Neural progenitor cell (in vitro differentiated cells): Measurements from ENCODE around the gene LDB2. TPM values are rescaled to one million over a fixed set of nuclear protein-coding genes. Genes with fewer than 3 reads are reported as not detected.
"Not testable (repeated sequence)": the region's sequence is repeated elsewhere in the genome, so short reads cannot be mapped to it uniquely, and the experiment has no call there.

Source experiments
- DNase-seq: peaks from one replicate; pipeline ENCODE4 v3.0.0-alpha.2; 2016; ENCODE audit warnings: low spot score
- H2AFZ ChIP-seq: fragments of 200-600 bp; sonication (generic); replicated peaks from 2 replicates; pipeline ENCODE4 v1.6.1; 2016; ENCODE audit warnings: antibody characterized with exemption
- H3F3A ChIP-seq: fragments of 200-600 bp; sonication (generic); 2 replicates; pipeline ENCODE4 v1.6.1; 2016; ENCODE audit warnings: antibody characterized with exemption, low read depth
- H3K27ac ChIP-seq: fragments of 200-600 bp; sonication (generic); 2 replicates; pipeline ENCODE4 v1.5.1; 2016; ENCODE audit warnings: mild to moderate bottlenecking
- H3K27me3 ChIP-seq: fragments of 200-600 bp; sonication (generic); 2 replicates; pipeline ENCODE4 v1.6.1; 2016; ENCODE audit warnings: mild to moderate bottlenecking, moderate library complexity
- H3K36me3 ChIP-seq: fragments of 200-600 bp; sonication (generic); 2 replicates; pipeline ENCODE4 v1.5.1; 2016
- H3K4me1 ChIP-seq: fragments of 200-600 bp; sonication (generic); 2 replicates; pipeline ENCODE4 v1.6.1; 2016; ENCODE audit warnings: mixed run types
- H3K4me2 ChIP-seq: fragments of 200-600 bp; sonication (generic); 2 replicates; pipeline ENCODE4 v1.6.1; 2016
- H3K4me3 ChIP-seq: fragments of 200-600 bp; sonication (generic); 2 replicates; pipeline ENCODE4 v1.5.1; 2016
- H3K79me2 ChIP-seq: fragments of 200-600 bp; sonication (generic); 2 replicates; pipeline ENCODE4 v1.6.1; 2016; ENCODE audit warnings: low read depth
- H3K9ac ChIP-seq: fragments of 200-600 bp; sonication (generic); 2 replicates; pipeline ENCODE4 v1.6.1; 2016
- H3K9me3 ChIP-seq: fragments of 200-600 bp; sonication (generic); 2 replicates; pipeline ENCODE4 v1.5.1; 2016; ENCODE audit warnings: low read depth
- H4K20me1 ChIP-seq: fragments of 200-600 bp; sonication (generic); 2 replicates; pipeline ENCODE4 v1.6.1; 2016; ENCODE audit warnings: low read depth
- H3K27ac Mint-ChIP-seq: 3 replicates; pipeline ENCODE4 v1.8.0; 2021; ENCODE audit warnings: mixed read lengths
- H3K27me3 Mint-ChIP-seq: 2 replicates; pipeline ENCODE4 v1.8.0; 2022; ENCODE audit warnings: low read depth, mild to moderate bottlenecking, inconsistent platforms, moderate library complexity, mixed read lengths; ENCODE audit not compliant: insufficient read depth
- H3K36me3 Mint-ChIP-seq: 3 replicates; pipeline ENCODE4 v1.8.0; 2021; ENCODE audit warnings: mixed read lengths
- H3K4me1 Mint-ChIP-seq: 3 replicates; pipeline ENCODE4 v1.8.0; 2021; ENCODE audit warnings: mixed read lengths
- H3K4me3 Mint-ChIP-seq: 3 replicates; pipeline ENCODE4 v1.8.0; 2021; ENCODE audit warnings: mild to moderate bottlenecking, moderate library complexity, mixed read lengths
- H3K9me3 Mint-ChIP-seq: 3 replicates; pipeline ENCODE4 v1.8.0; 2020; ENCODE audit warnings: mixed read lengths
- EZH2 ChIP-seq: fragments of 200-600 bp; sonication (generic); IDR thresholded peaks from 2 replicates; pipeline ENCODE4 v1.6.1; 2017; ENCODE audit warnings: antibody characterized with exemption, mild to moderate bottlenecking, moderate library complexity
- EZH2phosphoT487 ChIP-seq: fragments of 200-600 bp; sonication (generic); IDR thresholded peaks from 2 replicates; pipeline ENCODE4 v1.6.1; 2017; ENCODE audit warnings: antibody characterized with exemption
- total RNA-seq: library from RNA; depleted of rRNA; stranded (reverse); fragments of >200 nt; gene quantifications from 2 replicates; pipeline ENCODE4 v1.2.3, GENCODE V29; 2015; ENCODE audit warnings: low replicate concordance
- TF ChIP-seq, protein P1 (sequence below): fragments of 200-600 bp; sonication (generic); IDR thresholded peaks from 2 replicates; pipeline ENCODE4 v1.5.1; 2017; ENCODE audit warnings: antibody characterized with exemption, mild to moderate bottlenecking

Gene LDB2
- total RNA-seq, 1 donor from 2014 or later, result 24.3 TPM

DNA sequence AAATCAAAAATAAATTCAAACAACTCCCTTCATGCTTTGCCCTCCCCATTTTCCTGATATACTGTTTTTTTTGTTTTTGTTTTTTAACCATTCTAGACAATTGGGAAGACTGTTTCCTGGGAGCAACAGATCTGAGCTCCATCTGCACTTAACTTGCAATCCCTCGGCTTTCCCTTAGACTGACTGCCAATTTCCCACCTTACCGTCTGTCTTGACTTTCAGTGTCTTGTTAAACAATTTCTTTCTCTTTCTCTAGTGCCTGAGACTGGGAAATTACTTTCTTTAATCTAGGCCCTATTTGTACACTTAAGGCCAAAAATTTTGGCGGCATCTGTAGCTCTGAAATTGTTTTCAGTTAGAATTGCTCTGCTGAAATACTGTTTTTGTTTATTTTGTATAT lies 326.3 kb downstream of the LDB2 start:
- H3K9me3 Mint-ChIP-seq, result no peaks in the 10 kb centered on the region
- H3K4me1 Mint-ChIP-seq, result peaks cover 3% of the 10 kb centered on the region
- no peak overlapping the region for H3K4me3 ChIP-seq

DNA sequence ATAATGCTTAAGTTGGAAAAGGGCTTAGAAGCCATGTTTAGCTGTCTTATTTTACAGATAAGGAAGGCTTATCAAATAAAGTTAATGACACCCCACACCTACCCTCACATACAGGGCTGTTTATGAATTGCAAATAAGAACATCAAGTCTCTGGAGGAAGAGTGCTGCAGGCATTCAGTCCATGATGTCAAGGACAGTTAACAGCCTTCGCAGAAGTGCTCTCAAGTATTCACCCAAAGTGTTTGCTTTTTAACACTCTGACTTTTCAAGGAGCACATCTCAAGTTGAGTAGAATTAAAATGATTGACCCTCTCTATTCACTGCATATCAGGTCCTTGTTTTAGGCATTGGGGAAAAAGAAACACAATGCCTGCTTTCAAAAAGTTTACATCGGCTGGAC lies 328.7 kb downstream of the LDB2 start:
- Mint-ChIP-seq H3K4me1 (peaks cover 3% of the 10 kb centered on the region), H3K27ac (no peak overlapping the region), H3K27me3 (peaks cover 2% of the 10 kb centered on the region), H3K36me3 (no peaks in the 10 kb centered on the region), H3K9me3 (no peaks in the 10 kb centered on the region), H3K4me3 (no peak overlapping the region)
- no peak for DNase-seq
- no peak overlapping the region for H3K27ac ChIP-seq
- H3K4me3 ChIP-seq, result no peak overlapping the region
- no peaks in the 10 kb centered on the region for H3K27me3 ChIP-seq
- no peak overlapping the region for H3K4me2 ChIP-seq
- TF ChIP-seq EZH2phosphoT487 (no peak), EZH2 (no peak)
- TF ChIP-seq, protein P1, sequence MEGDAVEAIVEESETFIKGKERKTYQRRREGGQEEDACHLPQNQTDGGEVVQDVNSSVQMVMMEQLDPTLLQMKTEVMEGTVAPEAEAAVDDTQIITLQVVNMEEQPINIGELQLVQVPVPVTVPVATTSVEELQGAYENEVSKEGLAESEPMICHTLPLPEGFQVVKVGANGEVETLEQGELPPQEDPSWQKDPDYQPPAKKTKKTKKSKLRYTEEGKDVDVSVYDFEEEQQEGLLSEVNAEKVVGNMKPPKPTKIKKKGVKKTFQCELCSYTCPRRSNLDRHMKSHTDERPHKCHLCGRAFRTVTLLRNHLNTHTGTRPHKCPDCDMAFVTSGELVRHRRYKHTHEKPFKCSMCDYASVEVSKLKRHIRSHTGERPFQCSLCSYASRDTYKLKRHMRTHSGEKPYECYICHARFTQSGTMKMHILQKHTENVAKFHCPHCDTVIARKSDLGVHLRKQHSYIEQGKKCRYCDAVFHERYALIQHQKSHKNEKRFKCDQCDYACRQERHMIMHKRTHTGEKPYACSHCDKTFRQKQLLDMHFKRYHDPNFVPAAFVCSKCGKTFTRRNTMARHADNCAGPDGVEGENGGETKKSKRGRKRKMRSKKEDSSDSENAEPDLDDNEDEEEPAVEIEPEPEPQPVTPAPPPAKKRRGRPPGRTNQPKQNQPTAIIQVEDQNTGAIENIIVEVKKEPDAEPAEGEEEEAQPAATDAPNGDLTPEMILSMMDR, result no peak
- no peaks in the 10 kb centered on the region for H3F3A ChIP-seq
- peaks cover 3% of the 10 kb centered on the region for H3K36me3 ChIP-seq
- no peaks in the 10 kb centered on the region for H3K9me3 ChIP-seq
- no peaks in the 10 kb centered on the region for H3K79me2 ChIP-seq
- H3K9ac ChIP-seq, result no peak overlapping the region
- no peak overlapping the region for H2AFZ ChIP-seq
- H4K20me1 ChIP-seq, result no peaks in the 10 kb centered on the region
- H3K4me1 ChIP-seq, result no peaks in the 10 kb centered on the region

More for the DNA sequence above, 326.3 kb downstream of the LDB2 start:
- Mint-ChIP-seq H3K4me3 (no peak overlapping the region), H3K27me3 (peaks cover 3% of the 10 kb centered on the region), H3K27ac (no peak overlapping the region), H3K36me3 (no peaks in the 10 kb centered on the region)
- Histone ChIP-seq H3K27ac (no peak overlapping the region), H3K4me2 (no peak overlapping the region), H3K36me3 (no peaks in the 10 kb centered on the region), H3K79me2 (no peaks in the 10 kb centered on the region), H4K20me1 (no peaks in the 10 kb centered on the region), H3K4me1 (no peaks in the 10 kb centered on the region), H3K9me3 (no peaks in the 10 kb centered on the region), H3K27me3 (no peaks in the 10 kb centered on the region), H3F3A (no peaks in the 10 kb centered on the region), H3K9ac (no peak overlapping the region), H2AFZ (no peak overlapping the region)
- TF ChIP-seq, protein P1, result no peak
- TF ChIP-seq EZH2phosphoT487, result no peak
- TF ChIP-seq EZH2, result no peak
- DNase-seq, result no peak

DNA sequence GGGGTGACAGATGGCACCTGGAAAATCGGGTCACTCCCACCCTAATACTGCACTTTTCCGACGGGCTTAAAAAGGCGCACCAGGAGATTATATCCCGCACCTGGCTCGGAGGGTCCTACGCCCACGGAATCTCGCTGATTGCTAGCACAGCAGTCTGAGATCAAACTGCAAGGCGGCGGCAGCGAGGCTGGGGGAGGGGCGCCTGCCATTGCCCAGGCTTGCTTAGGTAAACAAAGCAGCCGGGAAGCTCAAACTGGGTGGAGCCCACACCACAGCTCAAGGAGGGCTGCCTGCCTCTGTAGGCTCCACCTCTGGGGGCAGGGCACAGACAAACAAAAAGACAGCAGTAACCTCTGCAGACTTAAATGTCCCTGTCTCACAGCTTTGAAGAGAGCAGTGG lies 341.1 kb downstream of the LDB2 start:
- H3K4me1 Mint-ChIP-seq, H3K4me3 ChIP-seq, H3K27ac ChIP-seq, H3K27me3 Mint-ChIP-seq, H3K9ac ChIP-seq, DNase-seq, H3F3A ChIP-seq, H3K4me1 ChIP-seq, H3K9me3 ChIP-seq, H3K36me3 Mint-ChIP-seq, H3K27me3 ChIP-seq, H3K36me3 ChIP-seq, H3K4me3 Mint-ChIP-seq, H2AFZ ChIP-seq, H3K4me2 ChIP-seq, H3K27ac Mint-ChIP-seq, H4K20me1 ChIP-seq, H3K79me2 ChIP-seq: not testable (repeated sequence)
- peaks cover 22% of the 10 kb centered on the region for H3K9me3 Mint-ChIP-seq

DNA sequence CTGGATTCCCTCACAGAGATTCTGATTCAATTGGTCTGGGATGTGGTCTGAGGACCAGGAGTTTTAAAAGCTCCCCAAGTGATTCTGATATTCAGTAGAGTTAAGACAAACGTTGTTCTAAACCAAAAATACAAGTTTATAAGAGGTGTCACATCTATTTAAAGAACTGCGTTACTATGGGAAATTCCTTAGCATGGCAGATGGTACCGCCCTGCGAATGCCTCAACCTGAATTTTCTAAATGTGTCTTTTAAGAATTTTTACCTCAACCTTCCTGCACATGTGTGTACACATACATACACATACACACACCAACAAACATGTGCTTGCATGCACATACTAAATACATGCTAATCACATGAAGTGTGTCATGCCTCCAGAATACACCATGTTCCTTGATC lies 343.3 kb downstream of the LDB2 start:
- Mint-ChIP-seq H3K27ac (no peak overlapping the region), H3K4me1 (no peaks in the 10 kb centered on the region), H3K27me3 (no peaks in the 10 kb centered on the region), H3K9me3 (peaks cover 18% of the 10 kb centered on the region), H3K4me3 (no peak overlapping the region), H3K36me3 (peaks cover 7% of the 10 kb centered on the region)
- Histone ChIP-seq H2AFZ (no peak overlapping the region), H3K4me2 (no peak overlapping the region), H3K79me2 (no peaks in the 10 kb centered on the region), H3K9me3 (peaks cover 6% of the 10 kb centered on the region), H3F3A (no peaks in the 10 kb centered on the region), H3K27me3 (no peaks in the 10 kb centered on the region), H3K9ac (no peak overlapping the region), H3K27ac (no peak overlapping the region), H3K36me3 (no peaks in the 10 kb centered on the region), H3K4me1 (no peaks in the 10 kb centered on the region), H4K20me1 (no peaks in the 10 kb centered on the region), H3K4me3 (no peak overlapping the region)
- DNase-seq, result no peak
- no peak for TF ChIP-seq EZH2phosphoT487
- TF ChIP-seq EZH2, result no peak
- TF ChIP-seq, protein P1, result no peak
